Measurements from ENCODE around the gene KCTD19.

KCTD19 gene

DNA sequence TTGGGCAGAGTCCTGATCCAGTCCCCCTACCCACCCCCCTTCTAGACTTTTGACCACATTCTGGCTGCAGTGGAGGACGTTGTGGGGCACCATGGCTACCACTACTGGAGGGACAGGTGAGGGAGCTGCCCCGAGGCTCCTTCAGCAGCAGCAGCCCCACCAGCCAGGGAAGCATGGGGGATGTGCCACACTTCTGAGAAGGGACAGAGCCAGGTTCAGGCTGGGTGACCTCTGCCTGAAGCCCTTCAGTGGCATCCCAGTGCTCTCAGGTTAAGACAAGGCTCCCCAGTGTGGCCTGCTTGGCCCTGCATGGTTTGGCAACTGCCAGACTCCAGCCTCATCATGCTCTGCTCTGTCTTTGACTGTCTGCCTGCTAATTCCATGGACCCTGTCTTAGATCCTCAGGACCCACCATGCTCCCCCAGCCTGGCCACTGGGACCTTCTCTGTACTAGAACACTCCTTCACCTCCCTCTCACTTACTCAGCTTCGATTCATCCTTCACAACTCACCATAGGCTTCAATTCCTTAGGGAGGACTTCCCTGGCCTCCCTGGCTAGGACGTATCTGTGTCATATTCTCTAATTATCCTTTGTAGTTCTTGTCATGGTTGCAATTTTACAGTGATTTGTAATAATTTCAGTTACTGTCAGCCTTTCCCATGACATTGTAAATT, 68.9 kb downstream of the KCTD19 start:
- no peak for DNase-seq

GRCh38 chr16:67256701-67257230, 69.8 kb downstream of the KCTD19 start:
- no peak for DNase-seq

DNA sequence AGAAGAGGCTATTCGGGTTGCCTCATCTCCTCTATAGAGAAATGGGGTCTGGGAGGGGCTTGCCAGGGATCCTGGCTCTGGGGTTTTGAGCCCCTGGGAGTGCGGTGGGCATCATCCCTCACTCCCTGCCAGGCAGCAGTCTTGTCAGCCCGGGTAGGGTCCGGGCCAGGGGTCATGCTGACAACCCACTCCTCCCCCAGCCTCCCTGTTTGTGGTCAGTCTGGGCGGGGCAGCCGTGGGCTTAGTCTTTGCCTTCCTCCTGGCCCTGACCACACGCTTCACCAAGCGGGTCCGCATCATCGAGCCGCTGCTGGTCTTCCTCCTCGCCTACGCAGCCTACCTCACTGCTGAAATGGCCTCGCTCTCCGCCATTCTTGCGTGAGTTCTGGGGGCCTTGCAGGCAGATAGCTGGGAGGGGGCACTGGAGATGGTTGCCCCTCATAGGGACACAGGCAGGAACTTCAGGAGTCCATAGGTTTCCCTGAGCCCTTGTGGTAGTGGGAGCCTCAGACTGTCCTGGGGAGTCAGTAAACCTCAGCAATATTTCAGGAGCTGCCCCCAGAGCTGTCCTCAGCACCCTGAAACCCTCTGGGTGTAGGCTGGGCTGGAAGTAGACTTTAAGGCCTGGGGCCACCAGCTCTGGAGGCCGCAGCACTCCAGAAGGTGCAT, 70.9 kb downstream of the KCTD19 start:
- no peak for DNase-seq

- no peak for DNase-seq
These were observed 71.6 kb downstream of the KCTD19 start for GRCh38 chr16:67254801-67255552.

DNA sequence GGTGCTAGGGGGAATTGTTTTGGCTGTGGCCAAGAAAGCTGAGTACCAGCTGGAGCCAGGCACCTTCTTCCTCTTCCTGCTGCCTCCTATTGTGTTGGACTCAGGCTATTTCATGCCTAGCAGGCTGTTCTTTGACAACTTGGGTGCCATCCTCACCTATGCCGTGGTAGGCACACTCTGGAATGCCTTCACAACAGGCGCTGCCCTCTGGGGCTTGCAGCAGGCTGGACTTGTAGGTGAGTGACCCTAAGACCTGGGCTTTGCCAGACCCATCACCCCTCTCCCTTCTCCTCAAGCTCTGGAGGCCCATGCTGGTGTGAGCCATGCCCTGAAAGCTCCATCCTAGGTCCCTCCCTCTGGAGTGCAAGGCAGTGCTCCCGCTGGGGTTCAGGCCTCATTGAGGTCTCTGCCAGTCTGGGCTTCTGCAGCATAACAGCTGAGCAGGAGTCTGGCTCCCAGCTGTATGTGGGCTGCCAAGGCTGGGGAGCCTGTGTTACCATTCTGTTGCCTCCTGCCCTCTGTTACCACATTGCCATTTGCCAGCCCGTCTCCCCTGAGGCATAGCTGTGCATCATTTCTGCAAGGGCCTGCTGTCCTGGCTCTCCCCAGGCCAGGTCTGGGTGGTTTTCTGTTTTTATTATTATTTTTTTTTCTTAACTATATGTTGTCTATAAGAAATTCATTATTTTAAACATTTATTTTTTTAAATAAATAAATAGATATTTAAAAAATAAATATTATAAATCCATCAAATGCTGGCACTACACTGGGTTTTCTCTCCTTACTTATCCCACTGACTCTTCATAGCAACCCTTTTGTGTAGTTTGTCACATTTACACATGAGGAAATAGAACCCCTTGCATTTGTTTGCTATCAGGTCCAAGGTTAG, 73.7 kb downstream of the KCTD19 start:
- no peak for DNase-seq

GRCh38 chr16:67250045-67250327, 76.6 kb downstream of the KCTD19 start:
- no peak for DNase-seq

GRCh38 chr16:67249178-67250044, 77.1 kb downstream of the KCTD19 start:
- no peak for DNase-seq

DNA sequence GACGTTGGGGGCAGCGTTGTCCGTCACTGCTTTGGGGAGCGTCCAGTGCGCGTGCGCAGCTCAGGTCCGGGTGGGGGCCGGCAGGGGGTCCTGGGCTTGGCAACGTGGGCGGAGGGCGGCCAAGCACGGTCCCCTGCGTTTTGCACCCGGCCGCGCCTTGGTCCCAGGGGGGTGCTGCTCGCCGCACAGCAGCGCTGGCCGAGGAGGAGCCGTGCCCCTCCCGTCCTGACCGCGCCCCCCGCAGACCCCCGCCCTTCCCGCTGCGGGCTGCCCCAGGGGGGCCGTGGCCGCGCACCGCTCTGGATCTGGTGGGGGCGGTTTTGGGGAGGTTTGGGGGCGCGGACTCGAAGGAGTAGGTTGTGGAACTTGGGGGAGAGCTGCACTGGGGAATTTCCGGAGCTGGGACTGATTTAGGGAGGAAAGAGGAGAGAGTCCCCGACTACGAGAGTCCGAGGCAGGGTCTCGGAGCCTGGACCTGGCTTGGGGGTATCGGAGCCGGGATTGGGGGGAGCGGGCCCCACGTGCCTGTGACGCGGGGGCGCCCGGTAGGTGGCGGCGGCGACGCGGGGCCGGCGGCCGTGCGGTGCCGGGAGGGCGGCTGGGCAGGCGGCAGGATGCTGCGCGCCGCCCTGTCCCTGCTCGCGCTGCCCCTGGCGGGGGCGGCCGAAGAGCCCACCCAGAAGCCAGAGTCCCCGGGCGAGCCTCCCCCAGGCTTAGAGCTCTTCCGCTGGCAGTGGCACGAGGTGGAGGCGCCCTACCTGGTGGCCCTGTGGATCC, 78.0 kb downstream of the KCTD19 start, which contains the start of gene SLC9A5:
Gene SLC9A5, plus strand, starts transcription at position 579 of the 777 bp plus-strand sequence. Its CDS starts 36 bp downstream, at position 615.
- DNase-seq = peak; percentile 39

DNA sequence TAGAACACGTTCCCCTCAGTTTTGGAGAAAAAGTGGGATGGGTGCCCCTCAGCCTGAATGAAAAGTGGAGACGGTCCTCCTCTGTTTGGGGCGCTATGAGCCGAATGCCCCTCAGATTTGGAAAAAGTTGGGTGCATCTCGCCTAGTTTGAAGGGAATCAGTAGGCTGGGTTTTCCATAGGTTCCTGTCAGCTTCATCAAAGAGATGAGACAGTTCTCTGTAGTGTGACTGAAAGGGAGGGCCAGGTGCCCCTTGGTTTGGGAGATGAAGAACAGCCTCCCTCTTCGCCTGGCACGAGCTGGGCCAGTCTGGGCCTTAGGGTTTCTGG, 78.5 kb downstream of the KCTD19 start:
- DNase-seq = no peak

GRCh38 chr16:67247192-67248072, 79.1 kb downstream of the KCTD19 start, which contains the start of gene FHOD1:
TSS of gene FHOD1 (minus strand) at chr16:67247481. CDS start at chr16:67247410, 71 bp downstream.
- peak; percentile 98 for DNase-seq

- DNase-seq = peak; percentile 67
These were observed 79.8 kb downstream of the KCTD19 start for GRCh38 chr16:67246756-67247191.

DNA sequence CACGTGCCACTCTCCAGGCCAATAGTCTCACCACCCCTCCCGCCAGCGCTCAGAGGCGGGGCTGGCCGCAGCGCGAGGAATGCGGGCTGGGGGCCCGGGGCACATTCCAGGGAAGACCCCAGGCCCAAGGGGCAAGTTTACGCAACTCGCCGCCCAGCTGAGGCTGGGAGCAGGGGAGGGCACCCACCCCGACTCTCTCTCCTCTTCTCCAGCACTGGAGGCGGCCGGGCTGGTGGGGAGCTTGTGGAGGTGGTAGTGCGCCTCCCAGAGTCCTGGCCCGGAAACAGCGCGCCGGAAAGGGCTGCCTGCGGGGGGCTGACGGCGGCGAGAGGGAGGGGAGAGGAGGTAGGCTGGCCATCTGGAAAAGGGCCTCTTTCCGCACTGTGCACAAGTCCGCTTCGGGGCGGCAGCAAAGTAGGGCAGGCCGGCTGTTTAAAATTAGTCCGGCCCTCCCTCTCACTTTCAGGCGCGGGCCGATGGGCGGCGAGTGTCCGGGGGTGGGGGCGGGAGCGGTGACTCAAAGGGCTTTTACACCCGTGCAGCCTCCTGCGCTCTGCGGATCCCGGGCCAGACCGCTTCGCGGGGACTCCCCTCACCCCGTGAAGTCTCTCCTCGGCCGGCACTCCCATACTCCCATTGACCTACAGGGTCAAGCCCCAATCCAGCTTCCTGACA, 80.3 kb downstream of the KCTD19 start:
- DNase-seq = peak; percentile 45

GRCh38 chr16:67245674-67246080, 80.9 kb downstream of the KCTD19 start:
- no peak for DNase-seq

DNA sequence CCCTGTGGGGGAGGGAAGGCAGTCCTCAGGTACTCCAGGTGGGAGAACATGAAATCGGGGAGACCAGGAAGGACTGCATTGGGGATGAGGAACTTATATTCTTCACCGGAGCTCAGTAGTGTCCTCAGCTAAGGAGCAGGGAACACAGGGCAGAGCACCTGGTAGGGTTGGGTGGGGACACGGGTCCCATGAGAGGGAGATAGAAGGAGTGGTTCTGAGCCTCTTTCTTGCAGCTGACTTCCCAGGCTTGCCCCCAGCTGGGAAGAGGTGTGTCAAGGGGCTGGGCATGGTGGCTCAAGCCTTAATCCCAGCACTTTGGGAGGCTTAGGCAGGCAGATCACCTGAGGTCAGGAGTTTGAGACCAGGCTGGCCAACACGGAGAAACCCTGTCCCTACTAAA, 81.4 kb downstream of the KCTD19 start:
- DNase-seq = no peak

GRCh38 chr16:67244387-67245185, 82.0 kb downstream of the KCTD19 start:
- peak; percentile 84 for DNase-seq

- DNase-seq = no peak
These were observed 83.1 kb downstream of the KCTD19 start for GRCh38 chr16:67243481-67243880.

DNA sequence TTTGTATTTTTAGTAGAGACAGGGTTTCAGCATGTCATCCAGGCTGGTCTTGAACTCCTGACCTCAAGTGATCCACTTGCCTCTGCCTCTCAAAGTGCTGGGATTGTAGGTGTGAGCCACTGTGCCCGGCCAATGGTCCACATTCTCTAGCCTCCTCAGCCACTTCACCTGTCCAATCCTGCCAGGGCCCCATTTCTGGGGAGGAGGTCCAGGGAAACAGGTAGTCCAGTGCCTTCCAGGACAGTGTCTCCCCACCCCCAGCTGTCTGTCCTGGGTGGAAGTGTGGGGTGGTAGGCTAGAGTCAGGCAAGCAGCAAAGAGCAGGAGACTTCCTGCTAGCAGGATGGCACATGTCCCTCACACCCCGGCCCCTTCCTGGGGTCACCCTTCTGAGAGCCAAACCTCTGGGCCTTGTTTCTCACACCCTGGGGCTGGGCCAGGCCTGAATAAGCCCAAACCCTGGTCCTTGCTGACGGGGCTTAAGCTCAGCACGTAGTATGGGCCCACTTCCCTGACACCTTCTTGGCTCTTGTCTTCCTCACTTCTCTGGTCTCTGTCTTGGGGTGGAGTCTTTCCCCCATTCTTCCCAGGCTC, 84.3 kb downstream of the KCTD19 start:
- DNase-seq = no peak

All from CD4-positive, alpha-beta T cell treated with Interleukin-6 for 4 hours (primary cell).